C4-2B (cell line): ENCODE measurements around the gene TMEM42.

Experiments used
- H3K27ac ChIP-seq: fragments of 450-650 bp; 2 replicates; pipeline ENCODE4 v1.5.1; 2017
- ZFX ChIP-seq: fragments of 450-650 bp; IDR thresholded peaks from 2 replicates; pipeline ENCODE4 v1.6.1; 2017
- TF ChIP-seq, protein P1 (sequence below): fragments of 450-650 bp; conservative IDR thresholded peaks from 2 replicates; pipeline ENCODE4 v1.5.1; 2017; ENCODE audit warnings: mild to moderate bottlenecking

Gene TMEM42

DNA sequence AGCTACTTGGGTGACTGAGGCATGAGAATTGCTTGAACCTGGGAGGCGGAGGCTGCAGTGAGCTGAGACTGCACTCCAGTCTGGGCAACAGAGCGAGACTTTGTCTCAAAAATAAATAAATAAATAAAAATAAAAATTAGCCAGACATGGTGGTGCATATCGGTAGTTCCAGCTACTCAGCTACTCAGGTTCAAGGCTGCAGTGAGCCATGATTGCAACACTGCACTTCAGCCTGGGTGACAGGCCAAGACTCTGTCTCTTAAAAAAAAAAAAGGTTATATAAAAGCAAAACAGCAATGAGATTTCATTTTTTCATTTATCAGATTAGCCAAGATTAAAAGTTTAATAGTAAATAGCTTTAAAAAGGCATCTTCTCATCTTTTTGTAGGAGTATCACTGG is 15.6 kb downstream of the TMEM42 start:
- H3K27ac ChIP-seq: no peak overlapping the region
- TF ChIP-seq, protein P1, sequence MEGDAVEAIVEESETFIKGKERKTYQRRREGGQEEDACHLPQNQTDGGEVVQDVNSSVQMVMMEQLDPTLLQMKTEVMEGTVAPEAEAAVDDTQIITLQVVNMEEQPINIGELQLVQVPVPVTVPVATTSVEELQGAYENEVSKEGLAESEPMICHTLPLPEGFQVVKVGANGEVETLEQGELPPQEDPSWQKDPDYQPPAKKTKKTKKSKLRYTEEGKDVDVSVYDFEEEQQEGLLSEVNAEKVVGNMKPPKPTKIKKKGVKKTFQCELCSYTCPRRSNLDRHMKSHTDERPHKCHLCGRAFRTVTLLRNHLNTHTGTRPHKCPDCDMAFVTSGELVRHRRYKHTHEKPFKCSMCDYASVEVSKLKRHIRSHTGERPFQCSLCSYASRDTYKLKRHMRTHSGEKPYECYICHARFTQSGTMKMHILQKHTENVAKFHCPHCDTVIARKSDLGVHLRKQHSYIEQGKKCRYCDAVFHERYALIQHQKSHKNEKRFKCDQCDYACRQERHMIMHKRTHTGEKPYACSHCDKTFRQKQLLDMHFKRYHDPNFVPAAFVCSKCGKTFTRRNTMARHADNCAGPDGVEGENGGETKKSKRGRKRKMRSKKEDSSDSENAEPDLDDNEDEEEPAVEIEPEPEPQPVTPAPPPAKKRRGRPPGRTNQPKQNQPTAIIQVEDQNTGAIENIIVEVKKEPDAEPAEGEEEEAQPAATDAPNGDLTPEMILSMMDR: no peak
- no peak for TF ChIP-seq ZFX

DNA sequence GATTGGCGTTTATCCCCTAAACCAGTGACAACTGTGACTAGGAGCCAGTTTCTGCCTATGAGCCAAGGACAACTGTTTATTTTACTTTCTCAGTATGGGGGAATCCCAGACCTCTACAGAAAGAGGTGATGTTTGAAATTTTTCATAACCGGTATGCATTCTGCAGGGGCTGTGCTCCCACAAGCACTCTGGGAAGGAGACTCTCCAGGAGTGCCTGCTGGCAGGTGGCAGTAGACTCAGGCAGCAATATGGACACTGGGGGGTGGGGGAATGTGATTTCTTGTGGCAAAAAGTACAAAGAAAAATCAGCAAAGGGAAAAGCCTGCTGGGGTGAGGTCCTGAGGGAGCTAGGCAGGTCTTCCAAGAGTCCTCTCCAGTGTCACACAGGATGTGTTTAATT is 18.6 kb downstream of the TMEM42 start:
- TF ChIP-seq, protein P1: no peak
- no peak for TF ChIP-seq ZFX
- H3K27ac ChIP-seq: no peak overlapping the region

DNA sequence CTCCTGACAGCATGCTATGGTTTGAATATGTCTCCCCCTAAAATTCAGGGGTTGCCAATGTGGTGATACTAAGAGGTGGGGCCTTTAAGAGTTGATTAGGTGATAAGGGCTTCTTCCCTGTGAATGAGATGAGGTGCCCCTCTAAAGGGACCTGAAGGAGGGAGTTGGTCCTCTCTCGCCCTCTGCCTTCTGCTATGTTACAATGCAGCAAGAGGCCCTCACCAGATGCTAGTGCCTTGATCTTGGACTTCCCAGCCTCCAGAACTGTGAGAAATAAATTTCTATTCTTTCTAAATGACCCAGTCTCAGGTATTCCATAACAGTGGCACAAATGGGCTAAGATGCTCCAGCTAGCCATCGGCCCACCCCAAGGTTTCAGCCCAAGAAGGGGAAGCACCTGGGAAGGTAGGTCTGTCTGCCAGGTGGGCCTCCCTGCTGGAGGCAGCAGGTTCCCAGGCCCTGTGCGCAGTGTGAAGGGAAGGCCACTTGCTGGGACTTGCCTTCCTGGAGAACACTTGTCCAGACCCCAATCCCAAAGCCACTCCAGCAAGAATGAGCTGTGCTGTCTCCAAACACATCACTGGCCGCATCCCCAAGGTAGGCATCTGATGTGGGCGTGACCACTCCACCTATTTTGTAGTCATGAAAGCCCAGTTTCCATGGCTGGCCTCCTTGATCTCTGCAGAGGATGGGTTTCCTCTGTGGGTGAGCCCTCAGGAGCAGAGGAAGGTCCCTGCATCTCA is 21.7 kb downstream of the TMEM42 start:
- no peak overlapping the region for H3K27ac ChIP-seq
- no peak for TF ChIP-seq ZFX
- TF ChIP-seq, protein P1: no peak

DNA sequence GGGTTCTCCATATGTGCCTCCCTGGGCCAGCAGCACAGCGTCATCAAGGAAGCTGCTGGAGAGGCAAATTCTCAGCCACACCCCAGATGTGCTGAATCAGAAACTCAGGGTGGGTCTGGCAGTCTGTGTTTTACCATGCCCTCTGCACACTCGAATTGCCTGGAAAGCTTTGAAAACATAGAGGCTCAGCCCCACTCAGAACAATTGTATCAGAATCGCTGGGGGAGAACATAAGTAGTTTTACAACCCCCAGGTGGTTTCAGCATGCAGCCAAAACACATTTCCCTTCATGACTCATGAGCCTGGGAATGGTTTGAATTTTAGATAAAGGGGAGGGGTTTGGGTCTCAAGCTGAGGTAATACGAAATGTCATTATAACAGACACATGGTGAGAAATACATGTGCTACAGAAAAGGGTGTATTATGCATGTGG is 22.3 kb downstream of the TMEM42 start:
- no peak overlapping the region for H3K27ac ChIP-seq
- TF ChIP-seq, protein P1: no peak
- TF ChIP-seq ZFX: no peak

DNA sequence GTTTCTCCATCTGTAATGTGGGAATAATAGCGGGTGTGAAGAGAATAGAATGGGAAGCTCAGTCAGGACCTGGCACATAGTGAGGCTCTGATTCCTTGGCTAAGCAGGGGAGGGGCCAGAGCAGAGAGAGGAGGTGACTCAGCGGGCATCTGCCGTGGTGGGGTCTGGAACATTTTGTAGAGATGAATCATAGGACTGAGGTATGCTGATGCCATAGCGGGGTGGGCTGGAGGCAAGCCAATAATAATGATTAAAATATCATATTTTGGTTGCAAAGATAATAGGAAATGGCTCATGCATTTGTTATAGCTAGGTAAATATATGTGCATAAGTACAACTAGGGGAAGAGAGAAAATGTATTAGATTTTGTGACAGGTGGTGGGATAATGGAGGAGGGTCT is 23.9 kb downstream of the TMEM42 start:
- H3K27ac ChIP-seq: no peak overlapping the region
- no peak for TF ChIP-seq ZFX
- TF ChIP-seq, protein P1: no peak

DNA sequence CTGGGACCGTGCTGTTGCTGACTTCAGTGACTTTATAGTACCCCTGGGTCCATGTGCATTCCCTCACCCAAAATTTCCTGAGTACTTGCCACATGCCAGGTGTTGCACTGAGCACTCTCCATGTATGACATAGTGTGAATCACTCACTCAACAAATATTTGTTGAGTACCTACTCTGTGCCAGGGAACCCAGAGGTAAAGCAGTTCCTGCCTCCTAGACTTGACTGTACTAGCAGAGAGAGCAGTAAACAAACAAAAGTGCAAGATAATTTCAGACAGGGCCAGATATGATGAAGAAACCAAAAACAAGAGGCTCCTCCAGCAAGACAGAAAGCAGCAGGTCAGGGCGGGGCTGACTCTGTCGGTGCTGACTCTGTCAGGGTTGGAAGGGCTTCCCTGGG is 24.8 kb downstream of the TMEM42 start:
- H3K27ac ChIP-seq: peak overlapping the region; percentile 44
- TF ChIP-seq, protein P1: no peak
- no peak for TF ChIP-seq ZFX

DNA sequence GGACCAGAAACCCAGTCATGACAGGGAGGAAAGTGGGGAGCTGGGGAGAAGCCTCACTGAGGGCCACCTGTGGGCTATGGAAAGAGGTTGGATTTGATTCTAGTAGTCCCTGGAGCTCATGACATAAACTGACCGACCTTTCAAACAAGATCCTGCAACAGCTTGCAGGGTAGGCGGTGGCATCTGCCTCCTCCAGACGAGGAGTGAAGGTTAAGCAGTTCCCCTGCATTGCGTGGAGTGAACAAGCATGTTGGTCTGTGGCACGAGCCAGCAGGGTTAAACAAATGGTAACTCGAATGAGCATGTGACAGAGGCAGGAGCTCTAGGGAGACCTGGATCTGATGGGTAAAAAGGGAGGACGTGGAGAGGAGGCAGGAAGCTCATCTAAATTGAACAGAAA is 25.4 kb downstream of the TMEM42 start:
- peak overlapping the region; percentile 44 for H3K27ac ChIP-seq
- no peak for TF ChIP-seq ZFX

DNA sequence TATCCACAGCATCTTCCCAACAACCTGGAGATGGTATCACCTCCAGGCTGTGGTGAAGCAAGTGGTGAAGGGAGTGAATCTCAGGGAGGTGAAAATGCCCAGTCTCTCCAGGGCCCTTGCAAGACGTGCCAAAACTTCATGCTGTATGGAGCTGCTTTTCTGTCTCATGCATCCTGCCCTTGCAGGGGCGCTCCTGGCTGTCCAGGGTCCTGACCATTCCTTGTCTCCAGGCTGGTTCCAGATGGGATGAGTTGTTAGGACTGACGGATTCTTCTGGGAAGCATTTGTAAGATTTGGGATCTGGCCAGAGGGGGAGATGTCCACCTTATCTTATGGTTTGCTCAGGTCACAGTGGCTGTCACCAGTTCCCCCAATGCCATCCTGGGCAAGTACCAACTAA is 28.5 kb downstream of the TMEM42 start:
- TF ChIP-seq ZFX: no peak
- TF ChIP-seq, protein P1: no peak
- H3K27ac ChIP-seq: no peak overlapping the region
